22Rv1 (cell line): ENCODE results near the gene NINJ2.

Experiments used
- CTCF ChIP-seq: fragments of 450-650 bp; IDR thresholded peaks from 2 replicates; pipeline ENCODE4 v1.5.1; 2017; ENCODE audit warnings: mild to moderate bottlenecking
- ZFX ChIP-seq: fragments of 450-650 bp; IDR thresholded peaks from 2 replicates; pipeline ENCODE4 v1.6.1; 2017; ENCODE audit warnings: antibody characterized with exemption, borderline replicate concordance

GRCh38 chr12:576615-577110 lies 86.6 kb downstream of the NINJ2 start:
- TF ChIP-seq CTCF (no peak), ZFX (no peak)
